GM19438 (cell line): ENCODE results near the gene OOSP4B.
"Not testable (repeated sequence)": the region's sequence is repeated elsewhere in the genome, so short reads cannot be mapped to it uniquely, and the experiment has no call there.

Experiments
- ATAC-seq: cut with Tn5 transposase; IDR thresholded peaks from one replicate; pipeline ENCODE4 v1.9.1; 2021; ENCODE audit warnings: low read depth; ENCODE audit not compliant: unreplicated experiment

Gene OOSP4B

DNA sequence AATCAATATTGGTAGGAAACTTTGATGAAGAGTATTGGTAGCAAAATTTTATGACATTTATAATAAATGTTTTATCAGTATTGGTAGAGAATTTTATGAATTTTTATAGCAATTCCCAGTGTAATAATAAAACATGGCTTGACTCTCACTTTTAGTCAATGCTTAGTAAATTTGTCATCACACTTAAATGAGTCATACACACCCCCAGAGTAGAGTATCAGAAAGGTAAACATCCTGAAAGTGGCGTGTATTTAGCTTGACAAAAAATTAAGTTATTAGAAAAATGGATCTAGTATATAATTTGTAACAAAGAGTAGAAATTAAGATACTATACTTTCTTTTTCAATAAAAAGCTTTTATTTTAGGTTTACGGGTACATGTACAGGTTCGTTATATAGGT, 42.1 kb downstream of the OOSP4B start:
- ATAC-seq = no peak

- ATAC-seq = no peak
These were observed 42.7 kb downstream of the OOSP4B start for GRCh38 chr11:60059521-60060240.

GRCh38 chr11:60064111-60064510, 47.1 kb downstream of the OOSP4B start:
- no peak for ATAC-seq

DNA sequence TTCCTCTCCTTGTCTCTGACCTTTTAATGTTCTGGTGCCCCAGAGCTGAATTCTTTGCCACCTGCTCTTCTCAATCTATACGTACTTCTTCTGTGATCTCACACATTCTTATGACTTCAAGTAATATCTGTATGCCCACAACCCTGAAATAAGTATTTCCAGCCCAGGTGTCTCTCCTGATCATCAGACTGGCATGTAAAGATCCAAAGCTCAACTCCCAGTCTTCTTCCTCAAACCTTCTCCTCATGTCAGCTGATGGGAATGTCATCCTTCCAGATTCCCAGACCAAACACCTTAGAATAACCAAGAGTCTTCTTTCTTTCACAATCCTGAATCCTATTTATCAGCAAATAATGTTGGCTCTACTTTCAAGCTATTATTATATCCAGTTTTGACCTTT, 48.8 kb downstream of the OOSP4B start:
- ATAC-seq = no peak

GRCh38 chr11:60069450-60069849, 52.5 kb downstream of the OOSP4B start:
- ATAC-seq = no peak

- ATAC-seq = not testable (repeated sequence)
These were observed 54.7 kb downstream of the OOSP4B start for GRCh38 chr11:60071644-60072043.

GRCh38 chr11:60077216-60077817, 60.3 kb downstream of the OOSP4B start:
- ATAC-seq = no peak

- ATAC-seq = no peak
These were observed 61.0 kb downstream of the OOSP4B start for GRCh38 chr11:60077981-60078380.

- no peak for ATAC-seq
These were observed 61.8 kb downstream of the OOSP4B start for GRCh38 chr11:60078745-60079144.

DNA sequence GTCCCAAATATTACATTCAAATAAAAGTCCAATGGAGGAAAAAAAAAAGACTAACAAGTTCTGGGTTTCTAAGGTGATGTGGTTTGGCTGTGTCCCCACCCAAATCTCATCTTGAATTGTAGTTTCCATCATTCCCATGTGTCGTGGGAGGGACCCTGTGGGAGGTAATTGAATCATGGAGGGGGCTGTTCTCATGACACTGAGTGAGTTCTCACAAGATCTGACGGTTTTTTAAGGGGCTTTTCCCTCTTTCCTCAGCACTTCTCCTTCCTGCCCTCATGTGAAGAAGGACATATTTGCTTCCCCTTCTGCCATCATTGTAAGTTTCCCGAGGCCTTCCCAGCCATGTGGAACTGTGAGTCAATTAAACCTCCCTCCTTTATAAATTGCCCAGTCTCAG, 63.6 kb downstream of the OOSP4B start:
- ATAC-seq = no peak
